NAMALWA (cell line): Measurements from ENCODE around the gene SLMAP.

Experiments used
- DNase-seq: peaks from one replicate; pipeline ENCODE4 v3.0.0-alpha.2; 2015; ENCODE audit warnings: low spot score

The SLMAP gene

GRCh38 chr3:57961828-57962447 is 205.8 kb downstream of the SLMAP start:
- DNase-seq: peak; percentile 41

- no peak for DNase-seq
Measured at GRCh38 chr3:57962448-57962834, 206.3 kb downstream of the SLMAP start.

- DNase-seq: no peak
Measured at GRCh38 chr3:57963811-57964346, 207.8 kb downstream of the SLMAP start.

GRCh38 chr3:57966829-57967228 is 210.7 kb downstream of the SLMAP start:
- no peak for DNase-seq

- no peak for DNase-seq
Measured at GRCh38 chr3:57967590-57967989, 211.5 kb downstream of the SLMAP start.

- no peak for DNase-seq
Measured at GRCh38 chr3:57968501-57968900, 212.4 kb downstream of the SLMAP start.

- no peak for DNase-seq
Measured at GRCh38 chr3:57971975-57972374, 215.9 kb downstream of the SLMAP start.

- no peak for DNase-seq
Measured at GRCh38 chr3:57972531-57973111, 216.5 kb downstream of the SLMAP start.

- no peak for DNase-seq
Measured at GRCh38 chr3:57973715-57974477, 217.8 kb downstream of the SLMAP start.

GRCh38 chr3:57974796-57975388 is 218.8 kb downstream of the SLMAP start:
- DNase-seq: no peak

GRCh38 chr3:57977818-57978235 is 221.7 kb downstream of the SLMAP start:
- no peak for DNase-seq

- DNase-seq: no peak
Measured at GRCh38 chr3:57978316-57978715, 222.2 kb downstream of the SLMAP start.
